ENCODE data around the gene MYO16.

Gene MYO16

DNA sequence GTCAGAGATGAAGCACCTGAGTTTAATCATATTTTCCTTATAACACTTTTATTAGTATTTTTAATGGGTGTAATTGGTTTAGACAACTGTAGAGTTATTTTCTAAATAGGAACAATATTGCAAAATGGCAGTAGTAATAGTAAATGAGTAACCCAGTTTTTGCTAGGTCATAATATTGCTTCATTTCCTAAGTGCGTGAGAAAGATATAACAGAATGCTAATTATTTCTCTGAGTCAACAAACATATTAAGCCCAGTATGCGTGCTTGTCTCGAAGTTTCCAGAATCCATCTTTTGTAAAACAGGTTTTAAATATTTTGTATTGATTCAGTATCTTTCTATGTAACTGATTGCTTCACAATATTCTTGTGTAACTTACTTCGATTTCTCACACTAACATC lies 315.3 kb downstream of the MYO16 start:
- DNase-seq = no peak

DNA sequence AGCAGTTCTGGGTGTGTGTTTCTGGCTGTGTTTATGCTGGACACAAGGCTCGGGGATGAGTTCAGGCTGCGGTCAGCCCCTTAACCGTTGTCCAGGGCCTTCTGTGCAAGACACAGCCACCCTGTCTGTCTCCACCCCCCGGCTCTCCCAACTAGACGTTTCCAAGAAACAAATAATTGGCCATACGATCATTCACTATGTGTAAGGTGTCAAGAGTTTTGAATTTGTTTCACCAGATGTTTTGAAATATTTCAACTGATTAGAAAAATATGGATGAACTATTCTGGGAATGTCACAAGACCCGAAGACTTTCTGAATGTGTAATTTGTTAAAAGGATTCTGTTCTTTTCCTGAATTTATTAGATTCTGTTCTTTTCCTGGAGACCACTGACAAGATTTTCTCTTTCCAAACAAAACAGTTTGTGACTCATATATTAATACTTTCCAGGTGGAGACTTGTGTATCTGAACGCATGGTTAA lies 318.2 kb downstream of the MYO16 start:
- no peak for DNase-seq

DNA sequence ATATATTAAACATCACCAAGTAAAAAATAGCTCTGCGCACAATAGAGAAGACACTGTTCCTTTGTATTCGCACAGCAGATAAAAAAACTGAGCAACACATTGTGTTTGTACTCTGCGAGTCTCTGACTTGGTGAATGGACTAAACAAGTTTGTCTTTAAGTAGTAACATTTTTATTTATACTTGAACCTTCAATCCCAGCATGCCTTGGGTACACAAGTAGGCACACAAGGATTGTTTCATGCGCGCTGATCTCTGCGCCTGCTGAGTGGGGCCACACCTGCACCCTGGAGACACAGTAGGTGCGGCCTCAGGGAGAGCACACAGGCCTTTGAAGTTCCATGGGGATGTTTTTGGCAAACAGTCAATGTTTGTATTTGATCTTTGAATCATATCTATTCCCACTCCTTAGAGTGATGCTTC lies 318.9 kb downstream of the MYO16 start:
- DNase-seq = no peak

DNA sequence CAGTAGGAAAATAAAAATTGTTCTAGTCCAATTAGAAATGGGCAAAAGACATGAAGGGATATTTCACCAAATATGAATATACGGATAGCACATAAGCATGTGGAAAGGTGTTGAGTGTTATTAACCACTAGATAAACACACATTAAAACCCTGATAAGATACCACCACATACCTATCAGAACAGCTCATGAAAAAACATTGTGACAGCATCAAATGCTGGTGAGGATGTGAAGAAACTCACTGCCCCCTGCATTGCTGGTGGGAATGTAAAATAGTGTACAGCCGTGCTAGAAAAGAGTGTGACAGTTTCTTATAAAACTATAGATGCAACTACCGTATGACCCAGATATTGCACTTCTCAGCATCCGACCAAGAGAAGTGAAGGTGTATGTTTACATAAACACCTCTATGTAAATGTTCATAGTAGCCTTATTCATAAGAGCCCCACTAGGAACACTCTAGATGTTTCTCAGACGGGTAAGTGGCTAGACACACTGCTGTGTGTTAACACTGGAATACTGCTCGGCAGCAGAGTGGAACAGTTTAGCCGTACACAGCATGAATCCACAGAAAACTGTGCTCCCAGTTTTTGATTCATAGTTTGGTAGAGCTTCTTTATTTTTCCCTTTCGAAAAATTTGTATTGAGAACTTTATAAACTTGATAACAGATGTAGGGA lies 321.1 kb downstream of the MYO16 start:
- DNase-seq = no peak

DNA sequence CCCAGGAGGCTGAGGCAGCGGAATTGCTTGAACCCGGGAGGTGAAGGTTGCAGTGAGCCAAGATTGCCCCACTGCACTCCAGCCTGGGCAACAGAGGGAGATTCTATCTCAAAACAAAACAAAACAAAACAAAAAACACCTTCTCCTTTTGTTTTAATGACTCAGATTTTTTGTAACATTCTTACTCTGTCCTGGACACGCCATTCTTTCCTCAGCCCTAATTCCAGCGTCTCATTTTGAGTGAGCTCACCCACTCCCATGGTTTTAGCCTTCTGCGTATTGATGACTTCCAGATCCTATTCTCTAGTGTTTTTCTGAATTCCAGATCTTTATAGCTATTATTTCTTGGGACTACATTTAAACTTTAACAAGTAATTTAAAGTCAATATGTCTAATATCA lies 326.3 kb downstream of the MYO16 start:
- DNase-seq = no peak

DNA sequence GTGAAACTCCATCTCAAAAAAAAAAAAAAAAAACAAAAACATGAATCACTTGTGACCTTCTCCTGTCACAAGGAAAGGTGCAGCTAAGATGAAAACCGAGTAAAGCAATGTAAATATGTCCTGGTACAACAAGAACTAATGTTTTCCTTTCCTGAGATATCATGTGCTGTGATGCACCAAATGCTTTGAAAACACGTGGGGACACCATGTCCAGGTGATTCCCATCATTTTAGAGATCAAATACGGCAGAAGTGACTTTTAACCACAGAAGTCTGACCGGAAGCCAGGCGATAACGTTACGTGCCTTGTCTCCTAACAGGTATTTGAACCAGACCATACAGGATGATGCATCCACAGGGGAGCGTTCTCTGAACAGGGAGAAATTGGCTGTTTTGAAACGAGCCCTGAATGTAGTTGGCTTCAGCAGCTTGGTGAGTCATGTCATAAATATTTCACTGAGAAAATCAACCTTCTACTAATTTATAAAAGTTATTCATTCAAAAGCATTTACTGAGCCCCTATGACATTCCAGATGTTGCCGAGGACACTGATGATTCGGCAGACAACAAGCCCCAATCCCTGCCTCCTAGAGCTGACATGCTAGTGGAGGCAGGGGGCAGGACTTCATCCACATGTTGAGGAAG lies 328.1 kb downstream of the MYO16 start:
- no peak for DNase-seq

DNA sequence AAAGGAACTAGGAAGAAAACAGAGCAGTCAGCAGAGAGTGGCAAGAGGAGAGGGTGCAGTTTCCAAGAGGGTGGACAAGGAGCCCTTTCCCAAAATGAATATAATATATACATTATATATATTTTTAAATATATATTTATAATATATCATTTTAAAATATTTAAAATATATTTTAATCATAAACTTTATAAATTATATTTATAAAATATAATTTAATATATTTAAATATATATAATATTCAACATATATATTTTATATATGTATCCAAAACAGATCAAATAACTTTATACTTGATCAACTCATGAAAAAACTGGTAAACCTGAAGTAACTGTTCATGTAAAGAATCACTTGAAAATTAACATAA lies 328.6 kb downstream of the MYO16 start:
- DNase-seq = no peak

DNA sequence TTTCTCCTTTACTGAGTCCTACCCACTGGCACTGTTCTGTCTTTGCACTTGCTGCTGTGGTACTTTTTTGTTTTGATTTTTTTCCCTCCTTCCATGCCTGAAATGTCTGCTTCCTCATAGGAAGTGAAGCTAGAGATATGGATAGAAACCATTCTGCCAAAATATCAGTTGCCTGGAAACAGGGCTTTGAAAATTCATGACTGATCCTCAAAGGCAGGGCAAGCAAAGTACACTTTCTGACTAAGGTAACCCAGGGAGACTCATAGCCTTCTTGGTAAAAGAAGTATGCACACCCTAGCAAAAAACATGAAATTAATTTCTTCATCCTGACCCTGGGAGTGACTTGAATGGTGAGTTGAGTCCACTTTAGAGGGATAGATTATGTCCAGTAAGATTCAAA lies 329.8 kb downstream of the MYO16 start:
- no peak for DNase-seq

DNA sequence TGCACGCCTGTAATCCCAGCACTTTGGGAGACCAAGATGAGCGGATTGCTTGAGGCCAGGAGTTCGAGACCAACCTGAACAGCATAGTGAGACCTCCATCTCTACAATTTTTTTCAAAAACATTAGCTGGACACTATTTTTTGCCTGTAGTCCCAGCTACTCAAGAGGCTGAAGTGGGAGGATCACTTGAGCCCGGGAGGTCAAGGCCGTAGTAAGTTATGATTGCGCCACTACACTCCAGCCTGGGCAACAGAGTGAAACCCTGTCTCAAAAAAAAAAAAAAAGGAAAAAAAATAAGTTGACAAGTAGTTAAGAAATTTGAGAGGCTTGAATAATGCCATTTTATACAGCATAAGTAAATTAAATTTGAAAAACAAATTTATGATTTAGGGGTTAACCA lies 330.6 kb downstream of the MYO16 start:
- no peak for DNase-seq

DNA sequence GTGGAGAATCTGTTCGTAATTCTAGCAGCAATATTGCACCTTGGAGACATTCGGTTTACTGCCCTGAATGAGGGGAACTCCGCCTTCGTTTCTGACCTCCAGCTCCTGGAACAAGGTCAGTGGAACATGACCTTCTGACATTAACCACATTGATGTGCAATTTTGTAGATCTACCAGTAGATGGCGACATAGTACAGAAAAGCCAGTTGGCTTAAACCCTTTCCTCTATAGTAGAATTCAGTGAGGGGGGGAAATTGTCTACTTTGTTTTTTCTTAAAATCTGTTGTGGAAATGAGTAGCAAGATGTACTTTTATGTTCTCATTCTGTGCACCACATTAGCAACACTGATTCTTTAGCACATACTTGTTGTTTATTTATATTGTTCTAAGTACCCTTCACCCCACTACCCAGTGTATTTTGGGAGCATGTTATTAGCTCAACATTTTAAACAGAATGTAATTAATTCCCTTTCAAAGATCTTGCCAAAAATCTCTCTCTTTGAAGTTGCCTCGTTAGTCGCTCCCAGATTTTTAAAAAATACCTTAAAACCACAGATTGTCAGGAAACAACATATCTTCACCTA lies 332.2 kb downstream of the MYO16 start:
- DNase-seq = peak; percentile 50

DNA sequence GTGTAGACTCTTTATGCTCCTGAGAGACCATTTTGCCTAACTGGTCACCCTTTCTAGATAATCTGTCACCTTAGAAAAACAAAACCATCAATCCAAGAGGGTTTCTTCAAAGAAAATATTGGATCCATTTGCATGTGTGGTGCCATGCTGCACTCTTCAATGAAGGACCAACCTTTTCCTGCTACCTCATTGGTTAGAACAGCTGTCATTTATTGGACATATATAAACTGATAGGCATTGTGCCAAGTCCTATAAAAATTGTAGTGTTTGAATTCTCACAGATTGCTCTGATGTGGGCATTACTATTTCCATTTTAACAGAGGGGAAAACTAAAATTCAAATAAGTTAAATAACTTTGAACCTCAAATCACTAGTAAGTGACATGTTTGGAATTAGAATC lies 333.2 kb downstream of the MYO16 start:
- no peak for DNase-seq

DNA sequence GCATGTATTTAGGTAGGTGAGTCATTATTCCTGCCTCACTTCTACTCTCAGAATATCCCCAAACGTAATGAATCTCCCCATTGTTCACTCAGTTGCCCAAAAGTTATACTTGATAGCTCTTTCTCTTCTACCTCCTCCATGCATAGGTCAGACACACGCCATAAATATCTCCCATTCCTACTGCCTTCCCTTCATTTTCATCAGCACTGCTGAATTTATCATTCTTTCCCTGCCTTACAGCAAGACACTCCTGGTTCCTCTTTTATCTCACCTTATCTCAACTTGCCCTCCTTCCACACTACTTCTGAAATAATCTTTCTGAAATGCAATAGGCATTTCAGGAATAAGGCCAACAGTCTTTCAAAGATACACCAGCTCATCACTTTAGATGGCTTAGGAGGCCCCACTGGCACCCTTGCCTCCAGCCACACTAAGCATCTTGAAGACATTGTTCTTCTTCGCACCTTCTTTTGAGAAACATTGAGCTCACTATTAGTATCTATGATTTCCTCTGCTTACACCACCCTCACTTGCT lies 333.9 kb downstream of the MYO16 start:
- no peak for DNase-seq

DNA sequence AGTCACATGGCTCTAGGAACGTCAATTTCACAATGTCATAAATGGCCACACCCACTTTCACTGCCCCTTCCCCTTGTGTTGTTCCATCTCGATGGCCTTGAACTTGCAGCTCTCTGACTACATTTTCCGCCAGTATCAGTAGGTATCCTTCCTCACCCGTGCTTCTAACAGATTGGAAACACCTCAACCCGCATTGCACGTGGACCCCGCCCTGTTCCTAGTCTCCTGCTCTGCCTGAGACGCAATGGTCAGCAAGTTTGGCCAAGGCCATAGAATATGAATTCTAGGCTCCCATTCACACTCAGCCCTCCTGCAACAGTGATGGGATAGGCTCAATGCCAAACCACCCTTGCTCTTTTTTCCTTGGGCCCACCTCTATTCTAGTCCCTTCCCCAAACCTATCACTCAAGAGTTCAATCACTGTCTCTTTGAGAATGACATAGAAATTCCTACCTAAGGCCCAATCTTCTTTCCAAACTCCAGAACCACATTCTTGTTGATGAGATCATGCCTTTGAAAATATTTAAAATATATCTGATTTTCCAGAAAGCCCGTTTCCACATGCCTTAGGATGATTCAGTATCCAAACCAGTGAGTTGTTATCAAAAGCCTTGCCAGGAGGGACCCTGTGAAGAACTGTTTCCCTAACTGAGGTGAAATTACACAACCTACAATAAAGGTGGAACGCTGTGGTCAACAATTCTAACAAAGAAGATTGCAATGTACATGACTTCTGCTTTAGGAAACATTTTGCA lies 334.6 kb downstream of the MYO16 start:
- DNase-seq = no peak

DNA sequence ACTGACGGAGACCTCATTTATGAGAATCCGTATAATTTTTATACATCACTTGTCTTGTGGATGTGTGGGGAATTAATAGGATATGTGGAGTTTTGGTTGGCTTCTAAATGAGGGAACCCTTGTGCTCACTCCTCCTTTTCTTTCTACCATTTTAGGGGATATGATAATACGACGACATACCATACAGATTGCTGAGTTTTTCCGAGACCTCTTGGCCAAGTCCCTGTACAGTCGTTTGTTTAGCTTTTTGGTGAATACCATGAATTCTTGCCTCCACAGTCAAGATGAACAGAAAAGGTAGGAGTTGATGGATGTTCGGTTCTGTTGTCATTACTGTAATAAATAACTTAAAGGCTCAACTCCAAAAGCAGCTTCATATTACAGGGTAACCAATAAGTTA lies 335.2 kb downstream of the MYO16 start:
- no peak for DNase-seq

DNA sequence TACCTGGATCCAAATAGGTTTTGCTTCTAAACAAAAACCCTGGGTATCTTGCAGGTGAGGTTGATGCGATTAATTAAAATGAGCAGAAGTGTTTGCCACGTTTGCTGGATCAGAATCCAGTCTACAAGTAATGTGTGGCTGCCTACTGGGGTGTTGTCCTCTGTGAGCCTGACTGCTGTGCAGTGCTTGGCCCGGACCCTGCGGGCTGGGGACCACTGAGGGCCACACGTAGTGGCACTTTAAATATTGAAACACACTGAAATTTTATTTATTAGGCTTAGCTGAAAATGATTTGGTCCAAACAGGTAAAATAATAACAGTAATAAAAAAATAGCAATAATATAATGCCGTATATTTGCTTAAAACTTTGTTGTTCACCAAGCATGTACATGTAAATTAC lies 338.0 kb downstream of the MYO16 start:
- DNase-seq = no peak

DNA sequence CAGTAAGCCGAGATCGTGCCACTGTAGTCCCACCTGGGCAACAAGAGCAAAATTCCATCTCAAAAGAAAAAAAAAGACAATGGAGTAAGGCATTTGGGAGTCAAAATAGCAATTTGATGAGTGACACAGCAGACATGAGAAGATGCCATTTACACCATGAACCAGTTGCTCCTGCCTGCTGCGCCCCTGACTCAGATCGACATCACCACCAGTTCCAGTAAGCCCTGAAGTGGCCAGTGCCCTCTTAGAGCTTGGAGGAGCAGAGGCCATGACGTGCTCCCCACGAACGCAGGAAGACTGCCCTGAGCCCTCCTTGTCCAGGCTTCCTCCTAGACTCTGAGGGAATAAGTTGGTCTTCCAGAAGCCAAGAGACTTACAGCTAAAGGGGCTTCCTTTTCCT lies 339.2 kb downstream of the MYO16 start:
- DNase-seq = no peak

DNA sequence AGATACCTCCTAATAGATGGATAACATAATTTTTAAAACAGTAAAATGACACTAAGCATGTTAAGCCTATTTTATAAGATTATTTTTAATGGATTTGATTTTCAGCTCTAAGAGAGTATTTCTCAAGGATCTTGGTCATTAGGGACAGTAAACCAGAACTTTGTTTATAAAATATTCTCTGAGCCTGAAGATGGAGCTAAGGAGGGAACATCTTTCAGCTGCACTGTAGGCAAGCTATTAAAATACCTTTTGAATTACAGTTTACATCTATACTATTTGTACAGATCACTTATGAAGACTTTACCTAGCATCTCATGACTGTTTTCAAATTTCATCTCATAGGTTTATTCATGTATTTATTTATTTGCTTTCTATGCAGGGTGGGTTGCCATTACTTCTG lies 345.3 kb downstream of the MYO16 start:
- no peak for DNase-seq

DNA sequence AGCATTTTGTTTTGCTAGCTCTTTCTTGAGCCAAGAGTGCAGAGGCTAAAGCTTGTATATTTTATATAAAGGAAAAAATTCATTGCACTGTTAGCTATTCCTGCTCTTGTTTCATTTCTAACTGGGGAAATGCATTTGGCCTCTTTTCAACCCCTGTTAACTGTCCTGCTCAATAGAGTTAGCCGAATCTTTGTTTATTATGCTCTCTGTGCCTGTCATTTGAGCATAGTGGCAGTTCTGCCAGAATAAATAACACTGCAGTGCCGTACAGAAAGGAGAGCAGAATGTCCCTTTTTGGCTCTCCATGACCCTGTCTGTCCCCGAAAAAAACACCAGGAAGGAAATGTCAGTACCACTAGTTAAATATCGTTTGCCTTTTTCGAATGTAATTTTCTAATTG lies 350.8 kb downstream of the MYO16 start:
- no peak for DNase-seq

DNA sequence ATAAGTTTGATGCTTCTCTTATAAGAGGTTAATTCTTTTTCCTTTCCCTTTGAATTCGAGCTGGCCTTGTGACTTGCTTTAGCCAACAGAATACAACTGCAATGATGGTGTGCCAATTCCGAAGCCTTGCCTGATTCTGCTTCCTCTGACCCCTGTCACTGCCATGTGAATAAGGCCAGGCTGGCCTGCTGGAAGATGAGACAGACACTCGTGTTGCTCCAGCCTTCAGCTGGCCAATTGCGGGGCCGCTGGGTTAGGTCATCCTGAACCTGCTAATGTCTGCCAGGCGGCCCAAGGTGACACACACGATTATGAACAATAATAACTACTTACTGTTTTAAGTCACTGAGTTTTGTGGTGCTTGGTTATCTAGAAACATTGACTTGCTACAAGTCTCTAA lies 352.0 kb downstream of the MYO16 start:
- no peak for DNase-seq

DNA sequence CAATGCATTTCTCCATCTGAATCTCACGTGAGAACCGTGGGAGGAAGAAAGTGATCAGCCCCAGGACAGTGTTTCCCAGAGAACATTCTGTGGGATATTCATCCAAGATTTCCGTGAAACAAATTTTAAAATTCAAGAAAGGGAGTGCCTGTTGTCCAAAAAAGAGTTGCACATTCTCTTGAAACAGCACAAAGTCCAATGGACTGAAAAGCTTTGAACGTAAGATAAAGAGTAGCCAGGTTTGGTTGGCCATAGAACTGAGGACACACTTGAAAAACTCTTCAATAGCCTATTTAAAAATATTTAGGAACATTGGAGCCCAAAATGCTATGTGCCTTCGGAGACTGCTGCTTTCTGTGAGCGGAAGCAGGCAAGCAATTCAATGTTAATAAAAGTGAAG lies 353.9 kb downstream of the MYO16 start:
- DNase-seq = no peak

DNA sequence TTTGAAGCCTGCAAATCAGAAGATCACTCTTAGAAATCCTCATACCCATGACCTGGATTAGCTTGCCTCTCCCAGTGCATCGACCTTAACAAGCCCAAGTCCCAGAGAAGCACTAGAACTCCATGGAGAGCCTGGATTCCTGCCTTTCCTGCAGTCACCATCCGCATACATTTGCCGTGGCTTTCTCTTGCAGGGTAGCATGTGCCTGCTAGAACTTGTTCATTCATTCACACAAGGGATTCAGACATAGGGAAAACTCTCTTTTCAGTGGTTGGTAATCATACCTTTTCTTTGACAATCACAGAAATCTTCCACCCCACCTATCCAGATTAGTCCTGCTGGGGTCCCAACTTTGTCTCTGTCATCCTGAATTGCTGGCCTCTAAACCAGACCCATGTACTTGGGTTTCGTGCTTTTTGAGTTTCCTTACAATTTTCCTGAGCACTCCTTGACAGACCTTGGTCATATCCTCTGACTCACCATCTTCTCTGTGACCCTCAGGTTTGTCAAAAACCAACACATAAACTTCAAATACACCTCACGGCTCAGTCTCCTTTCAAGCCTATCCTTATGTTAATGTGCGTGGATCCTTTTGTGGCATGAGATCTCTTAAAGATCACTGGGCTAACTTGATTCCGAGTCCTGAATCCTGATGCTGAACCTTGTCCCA lies 355.0 kb downstream of the MYO16 start:
- no peak for DNase-seq

DNA sequence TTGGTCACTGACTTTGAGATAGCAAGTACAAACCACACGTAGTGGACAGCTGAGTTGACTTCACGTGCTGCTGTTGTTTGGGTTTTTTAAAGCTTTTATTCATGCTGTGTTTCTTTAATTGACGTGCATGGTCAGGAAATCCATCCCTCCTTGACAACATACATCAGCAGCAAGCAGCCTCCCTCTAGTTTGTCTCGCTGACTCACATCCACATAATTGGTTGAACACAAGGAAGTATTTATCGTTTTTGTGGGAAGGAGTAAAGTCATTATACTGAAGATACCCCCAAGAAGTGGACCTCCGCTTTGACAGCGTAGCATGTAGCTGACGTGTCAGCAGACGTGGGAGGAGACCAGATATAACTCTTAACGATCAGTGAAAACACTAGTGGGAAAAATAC lies 355.8 kb downstream of the MYO16 start:
- no peak for DNase-seq

DNA sequence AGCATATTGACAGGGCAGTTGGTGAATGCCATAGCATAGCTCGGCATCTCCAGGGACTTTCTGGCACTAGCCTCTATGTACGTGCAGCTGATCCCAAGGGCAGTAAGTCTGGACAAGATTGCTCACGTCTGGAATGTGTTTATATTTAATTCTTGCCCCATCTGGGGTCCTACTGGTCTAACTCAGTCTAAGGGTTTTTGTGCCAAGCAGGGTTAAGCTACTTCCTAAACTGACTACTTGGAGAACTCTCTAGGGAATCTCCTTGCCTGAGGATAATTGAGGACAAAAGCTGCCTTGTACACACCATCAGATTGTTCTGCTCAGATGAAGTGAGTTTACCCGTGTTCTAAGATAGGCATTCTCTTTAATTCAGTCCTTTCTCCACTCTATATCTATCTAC lies 358.1 kb downstream of the MYO16 start:
- DNase-seq = no peak
